HG03378 (cell line): ENCODE measurements around the gene BANP.
A peak's percentile ranks its signal among the peaks of the same experiment; 100 is the strongest.
"Not testable (repeated sequence)": the region's sequence is repeated elsewhere in the genome, so short reads cannot be mapped to it uniquely, and the experiment has no call there.

Experiments used
- ATAC-seq: cut with Tn5 transposase; IDR thresholded peaks from one replicate; pipeline ENCODE4 v1.9.1; 2021; ENCODE audit warnings: mild to moderate bottlenecking, moderate library complexity; ENCODE audit not compliant: unreplicated experiment

Gene BANP

DNA sequence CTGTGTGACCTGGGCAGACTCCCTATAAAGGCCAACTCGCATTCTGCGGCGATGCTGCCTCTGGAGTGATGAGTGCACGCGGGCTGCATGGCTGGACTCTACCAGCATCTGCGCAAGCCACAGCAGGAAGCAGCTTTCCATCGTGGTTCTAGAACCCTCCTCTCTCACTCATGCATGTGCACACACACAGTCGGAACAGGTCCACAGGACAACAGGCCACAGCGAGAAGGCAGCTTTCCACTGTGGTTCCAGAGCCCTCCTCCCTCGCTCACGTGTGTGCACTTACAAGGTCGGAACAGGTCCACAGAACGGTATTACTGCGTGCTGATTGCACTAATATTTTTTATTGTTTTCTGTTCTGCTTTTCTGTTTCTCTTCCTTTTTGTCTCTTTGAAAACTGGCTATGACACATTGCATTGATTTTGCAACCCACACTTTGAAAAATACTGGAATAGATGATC lies 92.9 kb downstream of the BANP start:
- ATAC-seq = peak; percentile 46

DNA sequence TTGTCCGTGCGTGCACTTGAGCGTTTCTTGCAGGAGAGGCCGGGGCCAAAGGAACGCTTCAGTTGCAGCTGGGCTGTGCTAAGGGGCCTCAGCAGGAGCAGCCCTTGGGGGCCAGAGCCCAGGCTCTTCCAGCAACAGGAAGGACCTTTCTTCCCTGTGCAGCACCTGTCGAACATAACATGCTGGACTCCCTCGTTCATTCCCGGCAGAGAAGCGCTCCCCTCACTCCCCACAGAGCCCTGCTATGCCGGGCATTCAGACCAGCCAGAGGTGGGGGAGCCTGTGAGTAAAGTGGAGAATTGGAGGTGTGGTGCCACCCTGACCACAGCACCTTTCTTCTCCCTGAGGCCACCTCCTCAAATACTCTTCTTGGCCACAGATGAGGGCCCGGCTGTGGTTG lies 94.1 kb downstream of the BANP start:
- ATAC-seq = peak; percentile 2

- peak; percentile 66 for ATAC-seq
These were observed 94.6 kb downstream of the BANP start for GRCh38 chr16:88045820-88046303.

DNA sequence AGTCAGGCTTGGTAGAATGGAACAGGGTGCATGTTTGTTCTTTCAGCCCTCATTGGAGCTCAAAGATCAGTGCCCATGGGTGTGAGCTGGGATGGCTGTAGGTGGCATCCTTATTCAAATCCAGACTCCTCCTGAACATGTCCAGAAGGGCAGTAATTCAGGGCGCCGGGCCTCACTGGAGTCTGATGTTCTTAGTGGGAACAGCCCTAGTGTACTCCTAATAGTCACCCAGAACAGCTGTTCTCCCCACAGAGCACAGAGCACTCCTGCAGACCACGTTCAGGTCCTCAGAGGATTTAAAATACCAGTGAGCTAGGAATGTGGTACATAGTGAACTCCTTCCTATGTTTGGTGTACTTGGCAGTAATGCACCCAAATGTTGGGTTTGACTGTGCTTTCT lies 96.2 kb downstream of the BANP start:
- ATAC-seq = no peak

GRCh38 chr16:88048985-88049384 lies 97.8 kb downstream of the BANP start:
- no peak for ATAC-seq

GRCh38 chr16:88049561-88050545 lies 98.6 kb downstream of the BANP start:
- ATAC-seq = no peak

- no peak for ATAC-seq
These were observed 99.9 kb downstream of the BANP start for GRCh38 chr16:88050952-88051660.

GRCh38 chr16:88052661-88053060 lies 101.4 kb downstream of the BANP start:
- ATAC-seq = no peak

GRCh38 chr16:88053479-88053878 lies 102.2 kb downstream of the BANP start:
- not testable (repeated sequence) for ATAC-seq

DNA sequence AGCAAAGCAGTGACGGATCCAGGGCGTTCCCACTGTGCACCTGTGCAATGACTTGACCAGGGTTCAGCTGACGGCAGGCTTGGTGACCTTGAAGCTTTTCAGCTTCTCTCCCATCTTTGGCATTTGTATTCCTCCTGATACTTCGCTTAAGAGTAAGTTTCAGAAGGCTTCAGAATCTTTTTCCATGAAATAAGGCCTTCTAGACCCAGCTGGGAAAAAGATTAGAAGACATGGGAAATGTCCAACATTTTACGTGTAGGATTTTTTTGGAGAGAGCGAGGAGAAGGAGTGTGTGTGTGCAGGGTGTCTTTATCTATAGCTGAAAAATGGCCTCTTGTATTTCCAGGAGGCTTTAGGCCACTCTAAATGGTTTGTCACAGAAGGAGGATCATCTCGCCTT lies 104.1 kb downstream of the BANP start:
- no peak for ATAC-seq

- ATAC-seq = no peak
These were observed 105.0 kb downstream of the BANP start for GRCh38 chr16:88056212-88056611.

DNA sequence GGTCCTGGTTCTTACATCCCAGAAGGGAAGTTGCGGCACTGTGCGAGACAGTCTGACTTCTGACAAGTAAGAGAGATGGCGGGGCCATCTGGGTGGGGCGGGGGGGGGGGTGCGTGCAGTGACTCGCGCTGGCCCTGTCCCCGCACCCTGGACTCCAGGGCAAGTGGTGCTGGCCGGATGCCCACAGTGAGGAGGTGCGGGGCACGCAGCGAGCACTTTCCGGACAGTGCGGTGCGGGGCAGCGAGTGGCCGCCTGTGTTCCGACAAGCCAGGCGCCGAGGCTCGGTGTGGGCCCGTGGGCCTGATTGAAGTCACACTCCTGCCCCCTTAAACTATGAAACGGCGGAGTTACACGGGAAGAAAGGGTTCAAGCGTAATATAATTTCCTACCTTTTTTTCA lies 106.4 kb downstream of the BANP start:
- ATAC-seq = no peak

DNA sequence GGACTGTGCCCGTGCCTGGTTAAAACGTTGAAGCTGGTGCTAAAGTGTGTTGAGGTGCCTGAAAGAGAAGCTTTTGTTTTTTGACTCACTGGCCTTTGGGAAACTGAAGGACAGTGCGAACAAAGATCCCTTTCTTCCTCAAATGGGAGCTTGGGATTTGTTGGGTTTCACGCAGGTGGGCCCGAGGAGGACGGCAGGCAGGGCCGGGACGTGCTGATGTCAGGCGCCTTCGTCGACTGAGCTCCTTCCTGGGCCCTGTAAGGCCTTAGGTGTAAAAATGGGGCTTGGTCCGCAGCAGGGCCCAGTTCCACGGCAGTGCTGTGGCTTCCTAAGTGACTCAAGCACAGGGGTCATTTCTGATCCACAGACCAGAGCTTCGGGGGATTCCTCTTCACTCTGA lies 106.9 kb downstream of the BANP start:
- ATAC-seq = no peak

- ATAC-seq = no peak
These were observed 107.6 kb downstream of the BANP start for GRCh38 chr16:88058817-88059216.

DNA sequence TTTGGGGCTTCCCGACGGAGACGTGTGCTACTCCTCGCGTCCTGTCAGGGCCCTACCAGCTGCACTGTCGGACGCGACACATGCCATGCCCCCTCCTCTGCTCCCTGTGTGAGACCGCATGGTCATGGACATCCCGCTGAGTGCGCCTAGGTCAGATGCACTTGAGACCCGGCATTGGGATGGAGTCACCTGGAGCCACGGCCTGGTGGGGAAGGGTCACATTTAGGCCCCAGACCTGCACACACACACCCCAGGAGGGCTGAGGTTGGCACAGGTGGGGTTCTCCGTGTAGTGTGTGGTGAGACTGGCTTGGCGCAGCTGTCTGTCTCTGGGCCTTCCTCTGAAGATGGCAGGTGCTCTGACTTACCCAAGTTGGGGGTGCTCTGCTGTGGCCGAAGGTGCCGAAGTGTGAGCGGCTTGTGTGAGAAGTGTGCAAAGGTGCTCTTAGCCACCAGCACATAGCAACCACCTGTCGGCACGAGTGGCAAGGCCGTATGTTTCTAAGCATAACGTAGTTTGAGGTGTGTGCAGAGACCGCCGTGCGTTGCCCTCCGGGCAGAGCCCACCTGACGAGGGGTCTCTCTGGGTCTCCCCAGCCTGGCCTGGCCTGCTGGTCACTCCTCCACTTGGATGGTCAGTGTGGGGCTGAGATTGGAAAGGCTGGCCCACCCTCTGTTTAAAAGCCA lies 108.6 kb downstream of the BANP start:
- ATAC-seq = no peak

GRCh38 chr16:88060524-88061219 lies 109.4 kb downstream of the BANP start:
- no peak for ATAC-seq

GRCh38 chr16:88061346-88062110 lies 110.3 kb downstream of the BANP start:
- no peak for ATAC-seq

DNA sequence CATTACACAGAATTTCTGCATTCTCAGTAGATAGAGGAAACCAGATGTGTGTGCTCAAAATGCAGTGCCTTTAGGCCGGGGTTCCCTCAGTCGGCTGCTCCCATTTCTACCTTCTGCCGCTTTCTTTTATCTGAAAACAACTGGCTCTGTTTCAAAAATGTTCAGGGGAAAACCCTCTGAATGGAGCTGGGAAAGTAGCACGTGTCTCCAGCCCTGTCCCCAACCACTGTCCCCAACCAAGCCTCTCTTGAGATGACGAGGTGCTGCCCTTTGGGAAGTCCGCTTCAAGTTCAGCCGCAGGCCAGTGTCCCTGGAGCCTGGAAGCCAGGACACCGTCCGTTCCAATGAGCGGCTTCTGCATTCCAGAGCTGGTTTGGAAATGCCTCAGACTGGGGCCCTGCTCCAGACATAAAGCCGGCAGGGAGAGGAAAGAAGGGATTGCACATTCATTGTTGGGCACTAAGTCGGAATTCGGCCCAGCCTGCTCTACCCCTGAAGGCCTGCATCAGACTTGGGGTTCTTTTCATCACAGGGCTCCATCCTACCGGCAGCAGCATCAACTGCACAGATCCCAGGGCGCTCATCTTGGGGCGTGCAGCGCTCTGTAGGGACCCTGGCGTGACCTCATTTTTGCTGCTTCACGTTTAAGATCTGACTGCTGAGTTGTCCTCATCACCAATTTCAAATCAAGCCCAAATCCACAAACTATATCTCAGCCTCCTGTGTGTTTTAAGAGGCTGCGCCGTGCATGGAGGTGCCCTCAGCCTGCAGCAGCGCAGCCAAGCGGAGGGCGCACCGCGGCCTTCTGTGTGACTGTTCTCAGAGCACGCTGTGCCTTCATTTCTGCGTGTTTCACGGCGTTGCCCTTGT lies 111.3 kb downstream of the BANP start:
- ATAC-seq = no peak

DNA sequence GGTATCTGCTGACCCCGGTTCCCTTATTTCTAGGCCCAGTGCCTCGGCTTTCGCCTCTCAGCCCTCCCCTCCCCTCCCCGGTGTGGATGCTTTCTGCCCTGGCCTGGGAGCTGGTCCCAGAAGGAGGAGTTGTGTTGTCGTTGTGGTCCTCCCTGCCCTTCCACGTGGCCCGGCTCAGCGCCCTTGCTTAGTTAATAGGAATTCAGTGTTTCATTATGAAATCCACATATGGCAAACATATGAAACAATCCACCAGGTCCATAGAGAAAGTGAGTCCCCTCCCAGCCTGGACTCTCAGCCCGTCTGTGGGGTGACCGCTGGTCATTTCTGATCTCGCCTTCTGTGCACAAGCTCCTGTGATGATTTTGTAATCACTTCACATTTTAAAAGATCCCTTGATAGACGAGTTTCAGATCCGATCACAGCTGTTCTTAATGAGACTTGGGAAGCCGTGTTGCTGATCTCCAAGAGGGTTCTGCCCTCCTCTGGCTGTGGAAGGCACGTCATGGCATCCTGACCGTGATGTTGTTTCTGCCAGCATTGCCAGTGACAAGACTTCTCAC lies 112.1 kb downstream of the BANP start:
- ATAC-seq = no peak
